HL-60/S4 (cell line): Measurements from ENCODE around the gene CNOT6.

Experiments used
- in situ Hi-C: fragments of 300-500 bp; cut with MboI; formaldehyde crosslinking; loops from 2 replicates; pipeline ENCODE4 v1.14.3; 2022; ENCODE audit warnings: low sequenced_read_pairs

Gene CNOT6

DNA sequence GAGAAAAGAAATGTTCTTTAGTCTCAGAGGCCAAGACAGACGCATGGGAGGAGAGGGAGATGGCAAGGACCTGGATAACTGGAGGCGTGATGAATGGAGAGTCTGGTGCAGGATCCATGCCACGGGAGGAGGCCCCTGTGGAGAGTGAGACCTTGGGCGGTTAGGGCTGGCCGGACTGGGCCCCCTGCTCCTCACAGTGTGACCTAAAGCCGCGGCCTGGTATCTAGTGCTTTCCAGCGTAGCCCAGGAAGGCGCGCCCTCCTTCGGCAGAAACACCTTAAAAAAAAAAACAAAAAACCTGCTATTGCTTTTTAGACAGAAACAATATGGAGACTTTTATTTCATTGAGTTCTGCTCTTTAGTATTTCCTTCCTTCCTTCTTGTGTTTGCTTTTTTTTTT, 64.1 kb downstream of the CNOT6 start:
- in situ Hi-C loops, result no loop called here

GRCh38 chr5:180563994-180564393, 69.8 kb downstream of the CNOT6 start:
- in situ Hi-C loops, result no loop called here

DNA sequence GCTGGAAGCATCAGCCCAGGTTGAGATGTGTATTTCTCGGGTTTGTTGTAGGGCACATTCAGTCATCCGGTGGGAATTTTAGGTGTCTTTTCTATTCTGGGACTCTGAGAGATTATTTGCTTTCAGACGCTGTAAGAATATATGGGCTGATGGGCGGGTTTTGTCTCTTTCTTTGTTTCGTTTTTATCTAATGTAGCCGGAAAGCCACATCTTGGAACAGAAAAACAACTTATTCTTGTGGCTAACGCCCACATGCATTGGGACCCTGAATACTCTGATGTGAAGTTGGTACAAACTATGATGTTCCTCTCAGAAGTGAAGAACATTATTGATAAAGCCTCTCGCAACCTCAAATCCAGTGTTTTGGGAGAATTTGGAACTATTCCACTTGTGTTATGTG, 74.7 kb downstream of the CNOT6 start:
- in situ Hi-C loops, result no loop called here

DNA sequence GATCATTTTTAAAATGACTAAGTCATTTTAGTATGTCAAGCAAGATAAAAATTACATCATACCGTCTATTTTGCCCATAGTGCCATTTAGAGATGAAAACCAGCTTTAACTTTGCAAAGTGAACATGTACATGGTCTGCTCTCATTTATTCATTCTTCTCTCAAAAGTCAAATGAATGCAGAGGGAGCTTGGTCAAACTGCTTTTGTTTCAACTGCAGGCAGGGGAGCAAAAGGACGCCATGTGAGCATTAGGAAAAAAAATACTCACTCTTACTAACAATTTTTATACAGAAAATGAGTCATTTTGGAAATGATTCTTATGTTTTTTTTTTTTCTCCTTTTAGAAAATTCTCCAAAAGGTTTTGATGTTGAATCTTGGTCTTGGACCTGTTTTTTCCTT, 81.4 kb downstream of the CNOT6 start:
- in situ Hi-C loops, result no loop called here

DNA sequence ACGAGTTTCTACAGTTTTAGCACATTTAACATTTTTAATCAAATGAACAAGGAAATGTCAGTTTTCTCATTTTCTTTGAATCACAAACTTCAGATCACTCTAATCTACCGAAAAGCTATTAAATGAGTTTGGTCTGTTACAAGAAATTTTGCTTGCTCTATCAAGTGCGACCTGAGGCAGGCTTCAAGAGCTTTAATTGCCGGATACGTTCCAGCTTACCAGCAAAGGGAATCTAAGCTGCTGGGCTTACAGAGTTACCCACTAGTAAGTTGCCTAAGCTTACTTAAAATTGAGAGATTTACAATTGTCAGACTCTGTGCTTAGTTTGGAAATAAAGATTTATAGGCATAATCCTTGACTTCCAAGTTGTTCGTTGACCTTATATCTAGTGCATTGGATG, 86.5 kb downstream of the CNOT6 start:
- in situ Hi-C loops, result no loop called here

- in situ Hi-C loops, result no loop called here
Observed at GRCh38 chr5:180583738-180584137, 89.6 kb downstream of the CNOT6 start.

DNA sequence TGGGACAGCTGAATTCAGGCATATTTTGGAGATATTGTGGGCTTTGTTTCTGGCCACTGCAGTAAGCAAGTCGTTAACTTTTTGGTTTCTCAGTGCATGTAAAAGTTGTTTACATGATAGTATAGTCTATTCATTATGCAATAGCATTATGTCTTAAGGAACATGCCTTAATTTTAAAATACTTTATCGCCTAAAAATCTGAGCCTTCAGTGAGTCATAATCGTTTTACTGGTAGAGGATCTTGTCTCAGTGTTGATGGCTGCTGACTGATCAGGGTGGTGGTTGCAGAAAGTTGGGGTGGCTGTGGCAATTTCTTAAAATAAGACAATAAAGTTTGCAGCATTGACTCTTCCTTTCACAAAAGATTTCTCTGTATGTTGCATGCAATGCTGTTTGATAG, 92.0 kb downstream of the CNOT6 start:
- in situ Hi-C loops, result no loop called here

DNA sequence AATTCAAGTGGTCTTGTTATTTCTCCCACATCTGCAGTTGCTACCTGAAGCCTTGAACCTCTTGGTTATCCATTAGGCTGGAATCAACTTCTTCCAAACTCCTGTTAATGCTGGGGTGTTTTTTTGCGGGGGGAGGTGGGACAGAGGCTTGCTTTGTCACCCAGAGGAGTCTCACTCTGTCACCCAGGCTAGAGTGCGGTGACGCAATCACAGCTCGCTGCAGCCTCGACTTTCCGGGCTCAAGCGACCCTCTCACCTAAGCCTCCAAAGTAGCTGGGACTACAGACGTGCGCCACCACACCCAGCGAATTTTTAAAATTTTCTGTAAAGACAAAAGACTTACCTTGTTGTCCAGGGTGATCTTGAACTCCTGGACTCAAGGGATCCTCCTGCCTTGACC, 92.7 kb downstream of the CNOT6 start:
- in situ Hi-C loops, result no loop called here

DNA sequence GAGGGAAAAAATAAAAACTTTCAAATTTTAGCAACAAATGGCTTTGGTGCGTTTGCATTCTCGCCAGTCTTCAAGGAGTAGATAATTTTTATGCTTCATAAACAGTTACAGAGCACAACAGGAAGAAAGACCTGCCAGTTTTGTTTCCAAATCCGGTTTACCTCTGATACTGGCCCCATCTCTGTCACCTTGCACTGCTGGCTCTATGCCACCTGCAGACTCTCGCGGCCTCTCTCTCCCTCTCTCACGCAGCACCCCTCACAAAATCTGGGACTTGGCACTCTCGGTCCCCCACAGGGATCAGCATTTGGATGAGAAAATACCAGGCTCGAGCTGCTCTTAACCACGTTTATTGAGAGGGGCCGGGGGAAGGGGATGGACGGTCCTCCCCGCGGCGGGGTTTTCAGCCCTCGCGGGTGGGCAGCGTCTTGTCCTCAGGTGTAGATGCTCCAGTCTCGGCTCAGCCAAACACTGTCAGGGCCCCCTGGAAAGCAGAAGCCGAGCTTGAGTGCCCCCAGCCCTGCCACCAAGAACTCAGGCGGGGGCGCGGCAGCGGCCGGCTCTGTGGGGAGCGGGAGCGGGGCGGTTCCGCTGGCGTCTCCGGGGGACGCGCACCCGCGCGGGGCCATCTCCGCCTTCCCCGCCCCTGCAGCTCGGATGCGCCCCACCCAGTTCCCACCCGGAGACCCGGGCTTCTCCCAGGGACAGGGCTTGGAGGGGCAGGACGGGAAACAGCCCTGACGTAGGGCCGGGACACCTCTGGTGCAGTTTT, 95.8 kb downstream of the CNOT6 start:
- in situ Hi-C loops, result no loop called here

GRCh38 chr5:180590543-180591310, 96.5 kb downstream of the CNOT6 start:
- in situ Hi-C loops, result no loop called here

DNA sequence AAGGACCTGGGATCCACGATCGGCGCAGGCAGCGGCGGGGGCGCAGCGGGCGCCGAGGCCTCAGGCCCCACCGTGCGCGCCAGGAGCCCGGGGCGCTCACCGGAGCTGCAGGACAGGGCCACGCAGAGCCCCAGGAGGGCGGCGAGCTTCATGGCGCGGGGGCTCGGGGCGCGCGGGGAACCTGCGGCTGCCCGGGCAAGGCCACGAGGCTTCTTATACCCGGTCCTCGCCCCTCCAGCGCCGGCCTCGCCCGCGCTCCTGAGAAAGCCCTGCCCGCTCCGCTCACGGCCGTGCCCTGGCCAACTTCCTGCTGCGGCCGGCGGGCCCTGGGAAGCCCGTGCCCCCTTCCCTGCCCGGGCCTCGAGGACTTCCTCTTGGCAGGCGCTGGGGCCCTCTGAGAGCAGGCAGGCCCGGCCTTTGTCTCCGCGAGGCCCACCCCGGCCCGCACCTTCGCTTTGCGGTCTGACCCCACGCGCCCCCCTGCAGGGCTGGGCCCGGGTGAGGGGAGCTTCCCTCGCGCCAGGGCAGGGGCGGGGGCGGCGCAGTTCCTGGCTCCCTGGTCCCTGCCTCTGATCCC, 97.2 kb downstream of the CNOT6 start, which contains the start of gene SCGB3A1:
Gene SCGB3A1 (minus strand): TSS at position 189 of the 577 bp plus-strand sequence. CDS start 37 bp downstream, at position 152.
- in situ Hi-C loops, result no loop called here

- in situ Hi-C loops, result no loop called here
Observed at GRCh38 chr5:180592176-180592575, 98.0 kb downstream of the CNOT6 start.

DNA sequence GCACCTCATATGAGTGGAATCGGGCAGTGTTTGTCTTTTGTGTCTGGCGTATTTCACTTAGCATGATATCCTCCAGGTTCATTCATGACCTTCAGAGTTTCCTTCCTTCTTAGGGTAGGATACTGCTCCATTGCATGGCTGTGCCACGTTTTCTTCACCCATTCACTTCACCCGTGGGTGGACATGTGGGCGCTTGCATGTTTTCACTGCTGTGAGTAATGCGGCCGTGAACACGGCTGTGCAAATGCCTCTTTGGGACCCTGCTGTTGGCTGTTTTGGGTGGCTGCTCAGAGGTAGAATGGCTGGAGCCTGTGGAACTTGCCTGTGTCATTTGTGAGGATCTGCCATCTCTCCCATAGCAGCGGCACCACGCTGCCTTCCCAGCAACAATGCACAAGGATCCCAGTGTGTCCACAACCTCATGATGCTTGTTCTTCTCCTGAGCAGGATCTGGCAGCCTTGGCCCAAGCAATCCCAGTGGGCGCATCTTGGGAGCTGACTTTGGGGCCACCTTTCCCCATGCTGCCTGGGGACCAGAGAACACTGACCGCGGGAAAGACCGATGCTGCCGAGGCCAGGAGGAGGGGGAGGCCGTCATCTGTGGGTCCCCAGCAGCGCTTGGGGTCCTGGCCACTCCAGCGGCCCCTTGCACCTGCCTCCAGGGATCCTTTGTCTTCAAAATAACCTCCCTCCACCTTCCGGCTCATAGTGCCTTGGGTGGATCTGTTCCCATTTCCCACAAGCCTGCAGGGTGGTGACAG, 99.4 kb downstream of the CNOT6 start:
- in situ Hi-C loops, result no loop called here

DNA sequence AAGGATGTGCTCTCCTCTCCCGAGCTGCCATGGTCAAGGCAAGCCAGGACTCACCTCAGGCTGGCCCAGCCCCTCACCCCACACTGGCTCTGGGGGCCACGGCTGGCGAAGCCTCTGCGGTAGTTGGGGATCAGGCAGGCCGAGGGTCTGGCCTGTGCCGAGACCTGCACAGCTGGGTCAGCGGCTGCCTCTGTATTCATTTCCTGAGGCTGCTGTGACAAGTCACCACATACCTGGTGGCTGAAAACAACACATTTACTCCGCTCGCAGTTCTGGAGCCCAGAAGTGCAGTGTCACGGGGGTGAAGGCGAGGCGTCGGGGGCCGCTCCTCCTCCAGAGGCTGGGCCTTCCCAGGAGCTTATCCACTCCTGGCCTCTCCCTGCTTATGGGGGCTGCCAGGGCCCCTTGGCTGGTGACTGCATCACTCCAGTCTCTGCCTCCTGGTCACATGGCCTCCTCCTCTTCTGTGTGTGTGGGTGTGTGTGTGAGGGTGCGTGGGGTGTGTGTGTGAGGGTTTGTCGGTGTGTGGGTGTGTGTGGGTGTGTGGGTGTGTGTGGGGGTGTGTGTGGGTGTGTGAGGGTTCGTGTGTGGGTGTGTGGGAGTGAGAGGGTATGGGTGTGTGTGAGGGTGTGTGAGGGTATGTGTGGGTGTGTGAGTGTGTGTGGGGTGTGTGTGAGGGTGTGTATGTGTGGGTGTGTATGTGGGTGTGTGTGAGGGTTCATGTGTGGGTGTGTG, 100.3 kb downstream of the CNOT6 start:
- in situ Hi-C loops, result no loop called here

DNA sequence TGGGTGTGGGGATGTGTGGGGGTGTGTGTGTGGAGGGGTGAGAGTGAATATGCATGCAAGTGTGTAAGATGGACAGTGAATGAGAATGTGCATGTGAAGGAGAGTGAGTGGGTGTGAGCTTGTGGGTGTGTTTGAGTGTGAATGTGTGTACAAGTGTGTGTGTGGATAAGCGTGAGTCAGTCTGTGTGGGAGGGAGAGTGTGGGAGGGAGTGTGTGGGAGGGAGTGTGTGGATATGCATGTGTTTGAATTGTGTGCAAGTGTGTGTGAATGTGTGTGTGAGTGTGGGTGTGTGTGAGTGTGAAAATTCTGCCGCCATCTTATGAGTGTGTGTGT, 100.8 kb downstream of the CNOT6 start:
- in situ Hi-C loops, result no loop called here

GRCh38 chr5:180595381-180596114, 101.4 kb downstream of the CNOT6 start:
- in situ Hi-C loops, result no loop called here

DNA sequence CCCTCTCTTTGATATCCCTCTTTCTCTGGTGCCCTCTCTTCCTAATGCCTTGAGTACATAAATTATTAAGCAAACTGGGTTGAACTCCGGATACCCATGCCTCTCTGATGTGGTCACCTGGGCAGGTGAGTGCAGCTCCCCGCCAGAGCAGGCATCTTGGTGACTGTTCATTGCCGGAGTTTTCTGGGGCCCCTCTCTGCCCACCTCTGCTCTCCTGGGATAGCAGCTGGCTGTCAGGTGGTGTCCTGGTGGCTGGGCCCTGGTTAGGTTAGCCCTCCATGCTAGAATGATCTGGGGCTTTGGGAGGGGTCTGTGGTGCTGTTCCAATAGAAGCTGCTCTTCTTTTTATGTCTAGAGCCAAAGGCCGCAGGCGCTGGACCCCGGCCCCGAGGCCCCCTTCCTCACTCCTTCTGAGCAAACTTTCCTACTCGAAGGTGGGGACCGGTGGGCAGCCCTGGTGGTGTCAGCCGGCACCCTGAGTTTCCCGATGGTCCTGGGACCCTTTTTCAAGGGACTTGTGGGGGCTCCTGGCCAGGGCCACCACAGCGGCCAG, 102.0 kb downstream of the CNOT6 start:
- in situ Hi-C loops, result no loop called here

DNA sequence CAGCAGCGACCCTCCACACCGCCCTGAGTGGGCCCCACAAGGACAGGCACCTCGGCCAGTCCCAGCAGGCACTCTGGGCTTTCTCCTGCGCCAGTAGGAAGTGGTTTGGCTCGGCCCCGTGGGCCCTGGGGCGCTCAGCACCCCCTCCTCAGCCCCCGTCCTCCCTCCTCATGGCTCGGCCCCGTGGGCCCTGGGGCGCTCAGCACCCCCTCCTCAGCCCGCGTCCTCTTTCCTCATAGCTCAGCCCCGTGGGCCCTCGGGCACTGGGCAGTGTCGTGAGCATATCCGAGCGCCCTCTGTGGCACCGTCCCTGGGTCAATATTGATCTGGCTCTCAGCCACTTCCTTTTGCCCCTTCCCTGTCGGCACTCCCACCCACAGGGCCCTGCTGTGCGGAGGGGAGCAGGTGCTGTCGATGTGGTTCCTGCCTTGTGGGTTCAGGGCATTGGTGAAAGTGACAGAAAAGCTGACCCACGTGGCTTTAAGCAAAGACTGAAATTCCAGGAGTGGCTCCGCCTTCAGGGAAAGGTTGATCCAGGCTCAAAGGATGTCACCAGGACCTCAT, 102.6 kb downstream of the CNOT6 start:
- in situ Hi-C loops, result no loop called here

GRCh38 chr5:180598316-180598701, 104.1 kb downstream of the CNOT6 start:
- in situ Hi-C loops, result no loop called here
